Measurements from ENCODE around the gene GCDH.

Gene GCDH

DNA sequence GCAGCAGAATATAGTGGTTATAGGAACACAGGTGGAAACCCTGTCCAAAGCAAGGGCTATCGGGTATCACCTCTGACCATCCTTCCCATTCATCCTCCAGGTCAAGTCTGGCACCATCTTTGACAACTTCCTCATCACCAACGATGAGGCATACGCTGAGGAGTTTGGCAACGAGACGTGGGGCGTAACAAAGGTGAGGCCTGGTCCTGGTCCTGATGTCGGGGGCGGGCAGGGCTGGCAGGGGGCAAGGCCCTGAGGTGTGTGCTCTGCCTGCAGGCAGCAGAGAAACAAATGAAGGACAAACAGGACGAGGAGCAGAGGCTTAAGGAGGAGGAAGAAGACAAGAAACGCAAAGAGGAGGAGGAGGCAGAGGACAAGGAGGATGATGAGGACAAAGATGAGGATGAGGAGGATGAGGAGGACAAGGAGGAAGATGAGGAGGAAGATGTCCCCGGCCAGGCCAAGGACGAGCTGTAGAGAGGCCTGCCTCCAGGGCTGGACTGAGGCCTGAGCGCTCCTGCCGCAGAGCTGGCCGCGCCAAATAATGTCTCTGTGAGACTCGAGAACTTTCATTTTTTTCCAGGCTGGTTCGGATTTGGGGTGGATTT is 52.6 kb downstream of the GCDH start:
- no peak for DNase-seq

DNA sequence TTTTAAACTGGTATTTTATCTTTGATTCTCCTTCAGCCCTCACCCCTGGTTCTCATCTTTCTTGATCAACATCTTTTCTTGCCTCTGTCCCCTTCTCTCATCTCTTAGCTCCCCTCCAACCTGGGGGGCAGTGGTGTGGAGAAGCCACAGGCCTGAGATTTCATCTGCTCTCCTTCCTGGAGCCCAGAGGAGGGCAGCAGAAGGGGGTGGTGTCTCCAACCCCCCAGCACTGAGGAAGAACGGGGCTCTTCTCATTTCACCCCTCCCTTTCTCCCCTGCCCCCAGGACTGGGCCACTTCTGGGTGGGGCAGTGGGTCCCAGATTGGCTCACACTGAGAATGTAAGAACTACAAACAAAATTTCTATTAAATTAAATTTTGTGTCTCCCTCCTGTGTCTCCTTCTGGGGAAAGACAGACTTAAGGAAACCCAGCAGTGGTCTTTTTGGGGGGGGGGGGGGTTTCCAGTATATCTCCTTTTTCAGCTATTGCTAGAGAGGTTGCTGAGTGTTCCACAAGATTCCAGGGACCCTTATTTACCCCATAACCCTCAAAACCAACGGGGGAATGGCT is 53.2 kb downstream of the GCDH start:
- DNase-seq = no peak

DNA sequence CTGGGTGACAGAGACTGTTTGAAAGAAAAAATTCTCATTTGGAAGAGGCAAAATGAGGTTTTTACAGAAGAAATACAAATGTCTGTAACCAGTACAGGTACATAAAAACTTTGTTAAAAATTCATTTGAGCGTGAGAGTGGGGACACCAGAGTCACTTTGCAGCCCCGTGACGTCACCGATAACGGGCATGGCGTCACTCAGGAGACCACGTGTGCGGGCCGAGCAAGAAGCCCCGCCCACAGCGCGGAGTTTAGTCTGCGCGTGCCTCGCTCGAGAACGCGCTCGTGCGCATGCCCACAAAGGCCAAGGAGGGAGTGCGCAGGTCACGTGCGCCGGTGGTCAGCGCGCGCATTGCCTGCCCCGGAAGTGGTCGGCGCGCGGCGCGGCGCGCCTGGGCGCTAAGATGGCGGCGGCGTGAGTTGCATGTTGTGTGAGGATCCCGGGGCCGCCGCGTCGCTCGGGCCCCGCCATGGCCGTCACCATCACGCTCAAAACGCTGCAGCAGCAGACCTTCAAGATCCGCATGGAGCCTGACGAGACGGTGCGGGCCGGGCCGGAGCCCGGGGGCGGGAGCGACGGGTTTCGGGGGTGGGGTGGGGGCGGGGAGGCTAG is 54.6 kb downstream of the GCDH start, which contains the start of gene RAD23A:
RAD23A (plus strand) TSS at position 384 of the 613 bp plus-strand sequence; CDS start at position 471, 87 bp downstream.
- peak; percentile 97 for DNase-seq

DNA sequence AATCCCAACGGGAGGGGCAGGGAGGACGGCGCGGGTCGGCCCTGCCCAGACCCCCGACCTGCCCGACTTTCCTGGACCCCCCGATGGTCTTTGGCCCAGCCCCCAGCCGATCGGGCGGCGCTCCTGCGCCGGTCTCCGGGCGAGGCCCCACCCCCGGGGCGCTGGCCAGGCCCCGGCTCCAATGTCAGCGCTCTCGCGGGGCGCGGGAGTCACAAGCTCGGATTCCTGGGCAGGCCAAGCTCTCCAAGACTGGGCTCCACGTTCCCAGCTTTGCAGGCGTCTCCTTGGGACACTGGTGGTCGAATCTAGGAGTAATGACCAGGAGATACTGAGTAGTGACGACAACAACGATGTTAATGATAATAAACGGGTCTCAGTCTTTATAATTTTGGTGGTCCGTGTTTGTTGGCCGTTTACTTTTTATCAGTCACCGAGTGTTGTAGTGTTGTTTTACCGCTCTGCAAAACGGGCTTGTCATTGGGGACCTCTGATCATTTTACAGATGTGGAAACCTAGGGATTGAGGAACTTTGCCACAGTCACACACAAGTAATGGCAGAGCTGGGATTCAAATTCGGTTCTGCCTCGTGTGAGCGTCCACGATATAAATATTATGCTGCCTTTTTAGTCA is 55.2 kb downstream of the GCDH start:
- DNase-seq = no peak

DNA sequence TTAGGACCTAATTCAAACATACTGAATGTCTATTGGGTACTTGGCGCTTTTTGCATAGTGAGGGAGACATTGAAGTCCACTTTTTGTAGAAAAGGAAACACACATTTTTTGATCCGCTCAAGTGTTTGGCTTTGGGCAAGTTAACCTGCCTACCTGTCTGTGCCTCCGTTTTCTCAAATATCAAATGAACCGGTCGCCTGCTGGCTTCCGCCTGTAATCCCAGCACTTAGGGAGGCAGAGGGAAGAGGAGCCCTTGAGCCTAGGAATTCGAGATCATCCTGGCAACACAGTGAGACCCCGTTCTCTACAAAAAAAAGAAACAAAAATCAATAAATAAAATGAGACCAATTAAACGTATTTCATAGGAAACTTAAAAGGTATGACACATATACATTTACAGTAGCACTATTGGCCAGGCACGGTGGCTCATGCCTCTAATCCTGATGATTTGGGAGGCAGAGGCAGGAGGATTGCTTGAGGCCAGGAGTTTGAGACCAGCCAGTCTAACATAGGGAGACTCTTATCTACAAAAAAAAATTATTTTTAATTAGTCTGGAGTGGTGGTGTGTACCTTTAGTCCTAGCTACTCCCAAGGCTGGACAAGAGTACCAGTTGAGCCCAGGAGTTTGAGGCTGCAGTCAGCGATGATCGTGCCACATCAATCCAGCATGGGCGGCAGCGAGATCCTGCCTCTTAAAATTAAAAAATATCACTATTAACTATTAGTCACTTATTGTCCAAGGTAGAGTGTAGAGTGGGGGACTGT is 56.0 kb downstream of the GCDH start:
- no peak for DNase-seq

DNA sequence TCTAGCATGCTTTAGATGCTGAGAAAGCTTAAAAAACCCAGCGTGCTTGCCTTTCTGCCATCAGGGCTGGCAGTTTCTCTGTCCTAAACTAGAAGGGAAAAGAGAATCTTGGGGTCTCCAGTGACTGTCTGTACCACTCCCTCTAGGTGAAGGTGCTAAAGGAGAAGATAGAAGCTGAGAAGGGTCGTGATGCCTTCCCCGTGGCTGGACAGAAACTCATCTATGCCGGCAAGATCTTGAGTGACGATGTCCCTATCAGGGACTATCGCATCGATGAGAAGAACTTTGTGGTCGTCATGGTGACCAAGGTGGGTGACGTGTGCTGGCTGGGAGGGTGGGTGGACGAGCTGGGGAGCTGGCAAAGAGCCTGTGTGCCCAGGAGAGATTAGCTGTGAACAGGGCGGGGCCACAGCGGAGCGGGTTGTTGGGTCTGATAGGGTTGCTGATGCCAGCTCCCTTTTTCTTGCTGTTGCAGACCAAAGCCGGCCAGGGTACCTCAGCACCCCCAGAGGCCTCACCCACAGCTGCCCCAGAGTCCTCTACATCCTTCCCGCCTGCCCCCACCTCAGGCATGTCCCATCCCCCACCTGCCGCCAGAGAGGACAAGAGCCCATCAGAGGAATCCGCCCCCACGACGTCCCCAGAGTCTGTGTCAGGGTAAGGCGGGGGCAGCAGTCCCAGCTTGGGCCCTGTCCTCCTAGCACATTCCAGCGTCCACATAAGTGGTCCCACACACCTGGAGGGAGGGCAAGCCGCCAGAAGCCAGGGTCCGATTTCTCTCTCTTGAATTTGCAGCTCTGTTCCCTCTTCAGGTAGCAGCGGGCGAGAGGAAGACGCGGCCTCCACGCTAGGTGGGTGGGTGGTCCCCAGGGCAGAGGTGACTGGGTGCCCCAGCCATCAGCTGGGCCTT is 57.0 kb downstream of the GCDH start:
- no peak for DNase-seq

DNA sequence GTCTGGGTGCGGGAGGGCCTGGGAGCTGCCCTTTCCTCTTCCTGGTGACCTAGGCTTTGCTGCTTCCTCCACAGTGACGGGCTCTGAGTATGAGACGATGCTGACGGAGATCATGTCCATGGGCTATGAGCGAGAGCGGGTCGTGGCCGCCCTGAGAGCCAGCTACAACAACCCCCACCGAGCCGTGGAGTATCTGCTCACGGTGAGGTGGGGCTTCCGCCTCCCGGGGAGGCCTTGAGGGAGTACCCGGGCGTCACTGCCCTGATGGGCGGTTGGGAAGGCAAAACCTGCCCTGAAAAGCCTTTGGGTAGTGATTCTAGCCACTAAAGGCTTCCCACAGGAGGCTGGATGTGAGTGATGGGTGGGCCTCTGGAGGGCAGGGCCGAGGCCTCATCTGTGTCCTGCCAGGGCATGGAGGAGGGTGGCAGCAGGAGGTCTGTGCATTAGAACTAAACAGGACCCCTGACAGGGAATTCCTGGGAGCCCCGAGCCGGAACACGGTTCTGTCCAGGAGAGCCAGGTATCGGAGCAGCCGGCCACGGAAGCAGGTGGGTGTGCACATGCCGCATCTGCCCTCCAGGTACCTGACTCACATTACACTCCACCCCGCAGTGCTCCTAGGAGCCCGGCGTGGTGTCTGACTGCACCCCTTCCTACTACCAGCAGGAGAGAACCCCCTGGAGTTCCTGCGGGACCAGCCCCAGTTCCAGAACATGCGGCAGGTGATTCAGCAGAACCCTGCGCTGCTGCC is 57.8 kb downstream of the GCDH start:
- DNase-seq = no peak

All from activated T-cell treated with anti-CD3 and anti-CD28 coated beads for 4 hours (primary cell).